Measurements from ENCODE around the gene LACTBL1.
"Not testable (repeated sequence)": the region's sequence is repeated elsewhere in the genome, so short reads cannot be mapped to it uniquely, and the experiment has no call there.

LACTBL1 gene

DNA sequence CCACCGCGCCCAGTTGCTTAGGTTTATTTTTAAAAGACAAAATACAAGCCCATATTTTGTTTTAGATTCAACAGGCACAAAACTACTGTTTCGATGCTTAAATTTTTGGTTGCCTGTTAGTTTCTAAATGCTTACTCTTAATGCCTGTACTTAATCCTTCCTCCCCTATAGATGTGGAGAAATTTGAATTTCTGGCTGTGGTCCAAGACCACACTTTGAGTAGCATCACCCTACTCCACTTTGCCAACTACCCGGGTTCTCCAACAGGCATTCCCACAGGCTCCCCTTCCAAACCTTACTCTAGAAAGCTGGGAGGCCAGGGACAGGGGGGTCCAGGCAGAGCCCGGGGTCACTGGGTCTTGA lies 20.0 kb downstream of the LACTBL1 start:
- Histone ChIP-seq H3K36me3 (ENCODE audit: insufficient read depth, low read length) (no peaks in the 10 kb centered on the region), H3K27me3 (ENCODE audit: insufficient read depth, low read length) (peaks cover 6% of the 10 kb centered on the region), H2AFZ (ENCODE audit: low read depth, low read length) (no peak overlapping the region), H3K9me3 (ENCODE audit: low read length) (no peaks in the 10 kb centered on the region), H3K4me1 (ENCODE audit: insufficient read depth, low read length) (no peaks in the 10 kb centered on the region), H3K4me3 (ENCODE audit: low read length) (no peak overlapping the region)

DNA sequence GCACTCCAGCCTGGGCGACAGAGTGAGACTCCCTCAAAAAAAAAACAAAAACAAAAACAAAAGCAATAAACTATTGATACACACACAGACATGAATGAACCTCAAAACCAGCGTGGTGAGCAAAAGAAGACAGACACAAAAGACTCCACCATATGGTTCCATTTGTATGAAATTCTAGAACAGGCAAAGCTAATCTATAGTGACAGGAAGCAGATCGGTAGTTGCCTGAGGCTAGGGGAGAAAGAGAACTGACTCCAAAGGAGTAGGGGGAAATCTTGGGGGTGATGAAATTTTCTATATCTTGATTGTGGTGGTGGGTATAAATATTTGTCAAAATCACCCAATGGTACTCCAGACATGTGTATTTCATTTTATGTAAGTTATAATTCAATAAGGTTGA lies 20.9 kb downstream of the LACTBL1 start:
- H3K4me3 ChIP-seq (ENCODE audit: low read length), result no peak overlapping the region
- no peaks in the 10 kb centered on the region for H3K9me3 ChIP-seq (ENCODE audit: low read length)
- H3K36me3 ChIP-seq (ENCODE audit: insufficient read depth, low read length), result no peaks in the 10 kb centered on the region
- no peak overlapping the region for H2AFZ ChIP-seq (ENCODE audit: low read depth, low read length)
- H3K4me1 ChIP-seq (ENCODE audit: insufficient read depth, low read length), result no peaks in the 10 kb centered on the region
- H3K27me3 ChIP-seq (ENCODE audit: insufficient read depth, low read length), result peaks cover 6% of the 10 kb centered on the region

GRCh38 chr1:22949822-22950331 lies 22.8 kb downstream of the LACTBL1 start:
- peaks cover 8% of the 10 kb centered on the region for H3K27me3 ChIP-seq (ENCODE audit: insufficient read depth, low read length)
- no peak overlapping the region for H2AFZ ChIP-seq (ENCODE audit: low read depth, low read length)
- H3K4me3 ChIP-seq (ENCODE audit: low read length), result no peak overlapping the region
- H3K36me3 ChIP-seq (ENCODE audit: insufficient read depth, low read length), result no peaks in the 10 kb centered on the region
- no peaks in the 10 kb centered on the region for H3K9me3 ChIP-seq (ENCODE audit: low read length)
- H3K4me1 ChIP-seq (ENCODE audit: insufficient read depth, low read length), result no peaks in the 10 kb centered on the region

DNA sequence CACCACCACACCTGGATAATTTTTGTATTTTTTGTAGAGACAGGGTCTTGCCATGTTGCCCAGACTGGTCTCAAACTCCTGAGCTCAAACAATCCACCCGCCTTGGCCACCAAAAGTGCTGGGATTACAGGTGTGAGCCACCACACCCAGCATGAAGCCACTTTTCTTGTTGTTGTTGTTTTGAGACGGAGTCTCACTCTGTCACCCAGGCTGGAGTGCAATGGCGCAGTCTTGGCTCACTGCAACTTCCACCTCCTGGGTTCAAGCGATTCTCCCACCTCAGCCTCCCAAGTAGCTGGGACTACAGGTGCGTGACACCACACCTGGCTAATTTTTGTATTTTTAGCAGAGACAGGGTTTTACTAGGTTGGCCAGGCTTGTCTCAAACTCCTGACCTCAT lies 27.5 kb downstream of the LACTBL1 start:
- H3K4me3 ChIP-seq (ENCODE audit: low read length); H3K9me3 ChIP-seq (ENCODE audit: low read length); H2AFZ ChIP-seq (ENCODE audit: low read depth, low read length); H3K4me1 ChIP-seq (ENCODE audit: insufficient read depth, low read length); H3K36me3 ChIP-seq (ENCODE audit: insufficient read depth, low read length); H3K27me3 ChIP-seq (ENCODE audit: insufficient read depth, low read length): not testable (repeated sequence)

DNA sequence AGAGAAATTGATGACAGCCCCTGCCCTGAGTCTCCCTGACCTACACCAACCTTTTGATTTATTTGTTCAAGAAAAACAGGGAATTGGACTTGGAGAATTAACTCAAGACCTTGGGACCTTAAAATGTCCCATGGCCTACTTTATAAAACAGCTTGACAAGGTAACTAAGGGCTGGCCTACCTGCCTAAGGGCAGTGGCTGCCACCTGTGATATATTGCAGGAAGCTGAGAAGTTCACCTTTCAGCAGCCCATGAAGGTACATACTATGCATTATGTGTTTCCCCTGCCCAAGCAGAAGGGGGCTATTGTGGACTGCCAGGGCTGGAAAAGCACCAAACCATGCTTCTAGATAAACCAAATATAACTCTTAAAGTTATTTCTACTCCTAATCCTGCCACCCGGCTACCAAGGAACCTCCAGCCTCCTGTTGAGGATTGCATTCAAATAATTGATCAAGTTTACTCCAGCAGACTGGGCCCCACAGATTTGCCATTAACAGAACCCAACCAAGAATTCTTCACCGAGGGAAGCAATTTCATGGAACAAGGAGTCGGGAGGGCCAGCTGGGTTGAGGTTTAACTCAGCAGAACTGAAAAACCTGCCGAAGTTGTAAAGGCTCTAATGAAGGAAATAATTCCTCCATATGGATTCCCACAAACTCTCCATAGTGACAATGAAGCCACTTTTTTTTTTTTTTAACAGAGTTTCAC lies 28.2 kb downstream of the LACTBL1 start:
- Histone ChIP-seq H3K9me3 (ENCODE audit: low read length) (no peaks in the 10 kb centered on the region), H3K27me3 (ENCODE audit: insufficient read depth, low read length) (peaks cover 5% of the 10 kb centered on the region), H2AFZ (ENCODE audit: low read depth, low read length) (no peak overlapping the region)

GRCh38 chr1:22941257-22941656 lies 31.4 kb downstream of the LACTBL1 start:
- Histone ChIP-seq H2AFZ (ENCODE audit: low read depth, low read length) (no peak overlapping the region), H3K4me3 (ENCODE audit: low read length) (no peak overlapping the region), H3K9me3 (ENCODE audit: low read length) (no peaks in the 10 kb centered on the region), H3K36me3 (ENCODE audit: insufficient read depth, low read length) (no peaks in the 10 kb centered on the region), H3K4me1 (ENCODE audit: insufficient read depth, low read length) (no peaks in the 10 kb centered on the region), H3K27me3 (ENCODE audit: insufficient read depth, low read length) (peaks cover 2% of the 10 kb centered on the region)

More for the DNA sequence above, 28.2 kb downstream of the LACTBL1 start:
- no peak overlapping the region for H3K4me3 ChIP-seq (ENCODE audit: low read length)
- no peaks in the 10 kb centered on the region for H3K36me3 ChIP-seq (ENCODE audit: insufficient read depth, low read length)
- H3K4me1 ChIP-seq (ENCODE audit: insufficient read depth, low read length), result no peaks in the 10 kb centered on the region

- no peaks in the 10 kb centered on the region for H3K36me3 ChIP-seq (ENCODE audit: insufficient read depth, low read length)
- peaks cover 2% of the 10 kb centered on the region for H3K9me3 ChIP-seq (ENCODE audit: low read length)
- no peak overlapping the region for H2AFZ ChIP-seq (ENCODE audit: low read depth, low read length)
- H3K4me1 ChIP-seq (ENCODE audit: insufficient read depth, low read length), result no peaks in the 10 kb centered on the region
- H3K4me3 ChIP-seq (ENCODE audit: low read length), result no peak overlapping the region
- H3K27me3 ChIP-seq (ENCODE audit: insufficient read depth, low read length), result no peaks in the 10 kb centered on the region
Measured at GRCh38 chr1:22936681-22937080, 36.0 kb downstream of the LACTBL1 start.

DNA sequence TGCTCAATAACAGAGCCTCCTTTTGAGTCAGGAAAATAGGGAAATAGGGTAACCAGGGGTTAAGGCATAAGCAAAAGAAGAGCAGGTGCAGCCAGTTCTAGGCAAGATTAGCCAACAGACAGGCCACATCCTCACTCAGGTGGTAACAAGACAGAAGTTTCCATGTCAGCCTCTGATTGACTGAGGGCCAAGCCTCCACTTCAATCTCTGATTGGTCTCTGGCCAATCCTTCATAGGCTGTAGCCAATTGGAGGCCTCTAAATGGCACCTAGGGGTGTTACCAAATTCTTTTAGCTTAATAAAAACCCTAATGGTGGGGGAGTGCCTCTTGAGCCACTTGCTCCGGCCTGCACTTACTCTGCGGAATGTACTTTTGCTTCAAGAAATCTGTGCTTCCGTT lies 37.2 kb downstream of the LACTBL1 start:
- Histone ChIP-seq H3K4me3 (ENCODE audit: low read length) (no peak overlapping the region), H3K9me3 (ENCODE audit: low read length) (peaks cover 2% of the 10 kb centered on the region), H2AFZ (ENCODE audit: low read depth, low read length) (no peak overlapping the region), H3K4me1 (ENCODE audit: insufficient read depth, low read length) (no peaks in the 10 kb centered on the region), H3K27me3 (ENCODE audit: insufficient read depth, low read length) (no peaks in the 10 kb centered on the region), H3K36me3 (ENCODE audit: insufficient read depth, low read length) (no peaks in the 10 kb centered on the region)

GRCh38 chr1:22932803-22933470 lies 39.7 kb downstream of the LACTBL1 start:
- Histone ChIP-seq H3K4me1 (ENCODE audit: insufficient read depth, low read length) (no peaks in the 10 kb centered on the region), H3K4me3 (ENCODE audit: low read length) (no peak overlapping the region), H3K27me3 (ENCODE audit: insufficient read depth, low read length) (no peaks in the 10 kb centered on the region), H3K9me3 (ENCODE audit: low read length) (peaks cover 2% of the 10 kb centered on the region), H3K36me3 (ENCODE audit: insufficient read depth, low read length) (no peaks in the 10 kb centered on the region), H2AFZ (ENCODE audit: low read depth, low read length) (no peak overlapping the region)

DNA sequence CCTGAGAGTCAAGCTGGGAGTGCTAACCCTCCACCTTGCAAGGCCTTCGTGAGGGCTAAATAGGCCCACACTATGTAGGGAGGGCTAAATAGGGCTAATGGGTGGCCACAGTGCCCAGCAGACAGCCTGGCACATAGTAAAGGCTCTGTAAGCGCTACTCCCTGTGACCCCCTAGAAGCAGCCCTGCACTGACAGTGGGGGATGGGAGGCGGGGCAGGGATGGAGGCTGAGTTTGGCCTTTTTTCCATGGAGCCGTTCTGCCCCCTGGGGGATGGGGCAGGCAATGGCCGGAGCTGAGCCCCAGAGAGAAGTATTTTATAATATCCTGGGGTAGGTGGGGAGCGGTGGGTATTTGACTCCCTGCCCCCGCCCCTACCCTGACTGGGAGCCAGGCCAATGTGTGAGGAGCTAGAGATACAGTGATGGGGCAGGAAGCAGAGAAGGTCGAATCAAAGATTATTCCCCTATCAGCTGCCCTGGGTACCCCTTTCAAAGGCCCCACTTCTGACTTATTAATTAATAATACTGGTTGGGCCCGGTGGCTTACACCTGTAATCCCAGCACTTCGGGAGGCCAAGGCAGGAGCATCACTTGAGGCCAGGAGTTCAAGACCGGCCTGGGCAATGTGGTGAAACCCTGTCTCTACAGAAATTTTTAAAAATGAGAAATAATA lies 42.3 kb downstream of the LACTBL1 start:
- Histone ChIP-seq H3K9me3 (ENCODE audit: low read length) (peaks cover 2% of the 10 kb centered on the region), H3K27me3 (ENCODE audit: insufficient read depth, low read length) (no peaks in the 10 kb centered on the region), H3K36me3 (ENCODE audit: insufficient read depth, low read length) (no peaks in the 10 kb centered on the region), H2AFZ (ENCODE audit: low read depth, low read length) (no peak overlapping the region), H3K4me3 (ENCODE audit: low read length) (no peak overlapping the region), H3K4me1 (ENCODE audit: insufficient read depth, low read length) (no peaks in the 10 kb centered on the region)

DNA sequence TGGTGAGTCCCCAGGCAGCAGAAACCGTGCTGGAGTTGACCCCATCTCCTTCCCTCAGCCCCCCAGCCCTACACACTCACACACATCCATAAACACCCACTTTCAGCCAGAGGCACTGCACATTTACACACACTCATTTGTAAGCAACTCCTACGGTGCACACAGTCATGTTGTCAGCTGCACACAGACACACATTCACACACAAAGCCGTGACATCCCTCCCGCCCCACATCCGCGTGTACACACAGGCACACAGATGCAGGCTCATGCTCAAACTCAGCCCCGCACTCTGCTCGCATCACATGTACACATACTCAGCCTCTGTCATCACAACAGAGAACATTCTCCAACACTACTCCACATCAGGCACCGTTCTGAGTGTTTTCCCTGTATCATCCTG lies 47.6 kb downstream of the LACTBL1 start:
- Histone ChIP-seq H3K27me3 (ENCODE audit: insufficient read depth, low read length) (no peaks in the 10 kb centered on the region), H3K4me1 (ENCODE audit: insufficient read depth, low read length) (peaks cover 5% of the 10 kb centered on the region), H2AFZ (ENCODE audit: low read depth, low read length) (no peak overlapping the region), H3K9me3 (ENCODE audit: low read length) (peaks cover 2% of the 10 kb centered on the region), H3K36me3 (ENCODE audit: insufficient read depth, low read length) (no peaks in the 10 kb centered on the region), H3K4me3 (ENCODE audit: low read length) (no peak overlapping the region)

GRCh38 chr1:22922640-22923039 lies 50.0 kb downstream of the LACTBL1 start:
- H3K4me1 ChIP-seq (ENCODE audit: insufficient read depth, low read length), result peaks cover 6% of the 10 kb centered on the region
- H3K4me3 ChIP-seq (ENCODE audit: low read length), result no peak overlapping the region
- H3K36me3 ChIP-seq (ENCODE audit: insufficient read depth, low read length), result no peaks in the 10 kb centered on the region
- no peak overlapping the region for H2AFZ ChIP-seq (ENCODE audit: low read depth, low read length)
- peaks cover 2% of the 10 kb centered on the region for H3K9me3 ChIP-seq (ENCODE audit: low read length)
- no peaks in the 10 kb centered on the region for H3K27me3 ChIP-seq (ENCODE audit: insufficient read depth, low read length)

GRCh38 chr1:22921452-22922126 lies 51.1 kb downstream of the LACTBL1 start:
- Histone ChIP-seq H3K4me3 (ENCODE audit: low read length) (no peak overlapping the region), H3K4me1 (ENCODE audit: insufficient read depth, low read length) (peaks cover 9% of the 10 kb centered on the region), H3K9me3 (ENCODE audit: low read length) (peaks cover 2% of the 10 kb centered on the region), H3K36me3 (ENCODE audit: insufficient read depth, low read length) (no peaks in the 10 kb centered on the region), H3K27me3 (ENCODE audit: insufficient read depth, low read length) (no peaks in the 10 kb centered on the region), H2AFZ (ENCODE audit: low read depth, low read length) (no peak overlapping the region)

Measured in neuron (in vitro differentiated cells).